Tibial nerve (tissue), 4 donors: Measurements from ENCODE around the gene MGAT3.

Source experiments
- CTCF ChIP-seq, 5 experiments: fragments of 200-600 bp in 3 of 5; fragments of 450-650 bp in 2 of 5; sonication (generic) in 3 of 5; IDR thresholded peaks; one replicate each; pipeline ENCODE4 v1.5.1; 2016 to 2019; ENCODE audit warnings: antibody characterized with exemption in 5 of 5, mild to moderate bottlenecking in 3 of 5, moderate library complexity in 2 of 5
- EP300 ChIP-seq, 2 donors: sonication (generic); formaldehyde crosslinking; IDR thresholded peaks; one replicate each; pipeline ENCODE4 v1.6.1; 2017; ENCODE audit warnings: antibody characterized with exemption in 2 of 2, mild to moderate bottlenecking in 1 of 2
- POLR2A ChIP-seq, 2 donors: fragments of 450-650 bp; IDR thresholded peaks; one replicate each; pipeline ENCODE4 v1.6.1; 2017; ENCODE audit warnings: antibody characterized with exemption in 2 of 2, mild to moderate bottlenecking in 2 of 2, moderate library complexity in 2 of 2

- TF ChIP-seq POLR2A (IDR thresholded peaks at IDR 0.05) (no peak), CTCF (IDR thresholded peaks at IDR 0.05) (no peak), EP300 (IDR thresholded peaks at IDR 0.05) (no peak)
Measured at GRCh38 chr22:39453765-39454378, 2.9 kb upstream of the MGAT3 start.
